ENCODE measurements around the gene PEX12. TPM values are rescaled to one million over a fixed set of nuclear protein-coding genes. Genes with fewer than 3 reads are reported as not detected.

The PEX12 gene
- polyA plus RNA-seq, 1 donor (not counting 4 experiments of a cell fraction or from before 2014, with no cell fraction given), result 6.4 TPM

DNA sequence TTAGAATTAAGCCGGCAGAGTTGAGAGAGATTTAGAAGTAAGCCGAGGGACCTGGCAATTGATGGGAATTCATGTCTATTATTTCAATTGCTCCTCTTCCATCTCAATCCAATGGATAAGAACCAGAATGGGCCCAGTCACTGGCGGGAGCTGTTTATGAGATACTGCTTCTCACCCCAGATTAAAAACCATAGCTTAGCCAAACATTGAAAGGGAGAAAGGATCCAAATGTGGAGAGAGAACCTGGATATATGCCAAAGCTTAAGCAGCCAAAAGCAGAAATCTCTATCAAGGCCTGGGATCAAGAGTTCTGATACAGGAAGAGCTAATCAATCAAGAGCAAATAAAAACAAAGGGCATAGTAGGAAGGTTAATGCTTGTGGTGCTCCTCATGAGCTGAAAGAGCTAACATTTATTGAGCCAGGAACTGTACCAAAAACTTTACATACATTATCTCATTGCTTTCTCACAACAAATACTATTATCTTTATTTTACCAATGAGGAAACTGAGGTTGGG, 43.7 kb downstream of the PEX12 start:
- FAIRE-seq (no peak), DNase-seq (ENCODE audit: low read depth, low spot score) (no peak)
- Histone ChIP-seq H3K27me3 (ENCODE audit: control insufficient read depth, extremely low read depth, insufficient read depth, low read length) (no peaks in the 10 kb centered on the region), H3K9ac (ENCODE audit: control insufficient read depth, extremely low read depth, insufficient read depth, low read length) (no peak overlapping the region), H3K79me2 (ENCODE audit: control insufficient read depth, insufficient read depth, low read length) (no peaks in the 10 kb centered on the region), H3K9me3 (ENCODE audit: control insufficient read depth, low read depth, low read length) (no peaks in the 10 kb centered on the region), H2AFZ (ENCODE audit: control insufficient read depth, low read length) (no peak overlapping the region), H3K27ac (ENCODE audit: control insufficient read depth, insufficient read depth, low read length) (no peak overlapping the region), H3K36me3 (ENCODE audit: control insufficient read depth in 2 of 2, extremely low read depth in 1 of 2, insufficient read depth in 2 of 2, low read length in 2 of 2) (no peaks in the 10 kb centered on the region), H3K9me1 (ENCODE audit: control insufficient read depth, extremely low read depth, insufficient read depth, low read length) (no peaks in the 10 kb centered on the region), H3K4me2 (ENCODE audit: control insufficient read depth, extremely low read depth, insufficient read depth, low read depth, low read length) (no peak overlapping the region), H3K4me3 (ENCODE audit: control insufficient read depth in 2 of 3, extremely low read depth in 1 of 3, insufficient read depth in 2 of 3, low read depth in 1 of 3, low read length in 3 of 3) (no peak overlapping the region), H3K4me1 (ENCODE audit: control insufficient read depth, extremely low read depth, insufficient read depth, low read length) (no peaks in the 10 kb centered on the region), H4K20me1 (ENCODE audit: control insufficient read depth, extremely low read depth, insufficient read depth, low read length) (no peaks in the 10 kb centered on the region)
- dilution Hi-C loops (cut with MboI; ENCODE audit: extremely low pct_ligation_motif_present, low sequenced_read_pairs), result no loop called here
- TF ChIP-seq, protein P1, sequence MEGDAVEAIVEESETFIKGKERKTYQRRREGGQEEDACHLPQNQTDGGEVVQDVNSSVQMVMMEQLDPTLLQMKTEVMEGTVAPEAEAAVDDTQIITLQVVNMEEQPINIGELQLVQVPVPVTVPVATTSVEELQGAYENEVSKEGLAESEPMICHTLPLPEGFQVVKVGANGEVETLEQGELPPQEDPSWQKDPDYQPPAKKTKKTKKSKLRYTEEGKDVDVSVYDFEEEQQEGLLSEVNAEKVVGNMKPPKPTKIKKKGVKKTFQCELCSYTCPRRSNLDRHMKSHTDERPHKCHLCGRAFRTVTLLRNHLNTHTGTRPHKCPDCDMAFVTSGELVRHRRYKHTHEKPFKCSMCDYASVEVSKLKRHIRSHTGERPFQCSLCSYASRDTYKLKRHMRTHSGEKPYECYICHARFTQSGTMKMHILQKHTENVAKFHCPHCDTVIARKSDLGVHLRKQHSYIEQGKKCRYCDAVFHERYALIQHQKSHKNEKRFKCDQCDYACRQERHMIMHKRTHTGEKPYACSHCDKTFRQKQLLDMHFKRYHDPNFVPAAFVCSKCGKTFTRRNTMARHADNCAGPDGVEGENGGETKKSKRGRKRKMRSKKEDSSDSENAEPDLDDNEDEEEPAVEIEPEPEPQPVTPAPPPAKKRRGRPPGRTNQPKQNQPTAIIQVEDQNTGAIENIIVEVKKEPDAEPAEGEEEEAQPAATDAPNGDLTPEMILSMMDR (optimal IDR thresholded peaks at IDR 0.05 in 1 of 3, IDR thresholded peaks at IDR 0.05 in 1 of 3, conservative IDR thresholded peaks at IDR 0.05 in 1 of 3; ENCODE audit: extremely low read depth in 1 of 3, insufficient read depth in 2 of 3, low read length in 3 of 3), result no peak
- no peak for TF ChIP-seq EZH2 (IDR thresholded peaks at IDR 0.05; ENCODE audit: low read length)

DNA sequence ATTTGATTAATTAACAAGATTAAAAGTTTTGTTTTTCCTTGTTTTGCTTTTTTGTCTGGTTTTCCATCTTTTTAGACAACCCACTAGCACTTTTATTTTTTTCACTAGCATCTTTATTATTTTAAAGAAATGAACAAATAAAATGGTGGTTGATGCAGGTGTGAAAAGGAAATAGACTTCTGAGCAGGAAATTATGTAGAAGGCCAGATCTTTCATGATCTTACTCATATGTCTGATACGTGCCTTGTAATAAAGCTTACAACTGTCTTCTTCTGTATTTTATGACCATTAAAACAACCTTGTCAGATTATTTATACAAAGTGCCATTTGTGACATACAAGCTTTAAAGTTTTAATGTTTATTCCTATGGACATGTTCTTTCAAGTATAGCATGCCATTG, 47.2 kb downstream of the PEX12 start:
- DNase-seq (ENCODE audit: low read depth, low spot score), result no peak
- Histone ChIP-seq H3K9me3 (ENCODE audit: control insufficient read depth, low read depth, low read length) (no peaks in the 10 kb centered on the region), H3K36me3 (ENCODE audit: control insufficient read depth in 2 of 2, extremely low read depth in 1 of 2, insufficient read depth in 2 of 2, low read length in 2 of 2) (no peaks in the 10 kb centered on the region), H3K4me3 (ENCODE audit: control insufficient read depth in 2 of 3, extremely low read depth in 1 of 3, insufficient read depth in 2 of 3, low read depth in 1 of 3, low read length in 3 of 3) (no peak overlapping the region), H2AFZ (ENCODE audit: control insufficient read depth, low read length) (no peak overlapping the region), H3K27me3 (ENCODE audit: control insufficient read depth, extremely low read depth, insufficient read depth, low read length) (no peaks in the 10 kb centered on the region), H4K20me1 (ENCODE audit: control insufficient read depth, extremely low read depth, insufficient read depth, low read length) (no peaks in the 10 kb centered on the region), H3K9me1 (ENCODE audit: control insufficient read depth, extremely low read depth, insufficient read depth, low read length) (no peaks in the 10 kb centered on the region), H3K27ac (ENCODE audit: control insufficient read depth, insufficient read depth, low read length) (no peak overlapping the region), H3K79me2 (ENCODE audit: control insufficient read depth, insufficient read depth, low read length) (no peaks in the 10 kb centered on the region), H3K4me1 (ENCODE audit: control insufficient read depth, extremely low read depth, insufficient read depth, low read length) (no peaks in the 10 kb centered on the region), H3K4me2 (ENCODE audit: control insufficient read depth, extremely low read depth, insufficient read depth, low read depth, low read length) (no peak overlapping the region), H3K9ac (ENCODE audit: control insufficient read depth, extremely low read depth, insufficient read depth, low read length) (no peak overlapping the region)
- dilution Hi-C loops (cut with MboI; ENCODE audit: extremely low pct_ligation_motif_present, low sequenced_read_pairs), result no loop called here
- no peak for FAIRE-seq
- TF ChIP-seq EZH2 (IDR thresholded peaks at IDR 0.05; ENCODE audit: low read length), result no peak
- TF ChIP-seq, protein P1 (optimal IDR thresholded peaks at IDR 0.05 in 1 of 3, IDR thresholded peaks at IDR 0.05 in 1 of 3, conservative IDR thresholded peaks at IDR 0.05 in 1 of 3; ENCODE audit: extremely low read depth in 1 of 3, insufficient read depth in 2 of 3, low read length in 3 of 3), result no peak
